HCT116 (cell line): ENCODE results near the gene MTERF4. TPM values are rescaled to one million over a fixed set of nuclear protein-coding genes. Genes with fewer than 3 reads are reported as not detected.

Source experiments
- ATAC-seq: fragments of 200-7000 bp; cut with Tn5 transposase; 2 replicates; pipeline ENCODE4 v1.9.1; 2020; ENCODE audit warnings: mild to moderate bottlenecking, moderate library complexity
- BruUV-seq: library from RNA; stranded (reverse); fragments of 400-500 nt; replicated peaks from 2 replicates; lab custom pipeline; 2021; lab: Mats Ljungman, UMichigan
- CTCF ChIA-PET: fragments of 300-600 bp; sonication (Branson Sonifier 250); formaldehyde crosslinking; loops from one replicate; lab custom pipeline; 2021; ENCODE audit warnings: antibody characterized with exemption; lab: Charles Lee
- POLR2A ChIA-PET: fragments of 300-600, 350-600 bp; sonication (Branson Sonifier 250); formaldehyde crosslinking; loops from one replicate; lab custom pipeline; 2021; ENCODE audit warnings: antibody characterized with exemption; lab: Charles Lee
- RAD21 ChIA-PET, 2 experiments: fragments of 300-600 bp; sonication (Branson Sonifier 250); formaldehyde crosslinking; loops; one replicate each; lab custom pipeline; 2023; ENCODE audit warnings: low total read pairs in 2 of 2; ENCODE audit not compliant: uncharacterized antibody in 2 of 2, unreplicated experiment in 2 of 2, low non-redundant PET in 1 of 2; lab: Charles Lee
- DNase-seq: peaks from one replicate; pipeline ENCODE4 v3.0.0-alpha.2; 2010; ENCODE audit warnings: low read depth, low spot score
- H2AFZ ChIP-seq: fragments of 200-600 bp; shearing (Covaris generic), sonication (generic); 2 replicates; pipeline ENCODE4 v1.6.1; 2017; ENCODE audit warnings: low read depth, mixed run types, mixed read lengths, antibody characterized with exemption, low read length; ENCODE audit not compliant: poor library complexity, severe bottlenecking
- H3K27ac ChIP-seq: 2 replicates; pipeline ENCODE4 v1.5.1; 2012; ENCODE audit warnings: low read depth, low read length
- H3K27me3 ChIP-seq: fragments of 200-600 bp; sonication (generic); 2 replicates; pipeline ENCODE4 v1.6.1; 2016; ENCODE audit warnings: mixed run types, low read length, mixed read lengths; ENCODE audit not compliant: insufficient read depth
- H3K36me3 ChIP-seq, 2 experiments: fragments of 200-500 bp in 1 of 2; fragments of 200-600 bp in 1 of 2; sonication (Bioruptor generic) in 1 of 2; sonication (generic) in 1 of 2; 2 replicates each; pipeline versions ENCODE4 v1.5.1 to v1.6.1; 2014 to 2016; ENCODE audit warnings: low read length in 2 of 2, inconsistent platforms in 1 of 2, mixed read lengths in 1 of 2, mixed run types in 1 of 2; ENCODE audit not compliant: insufficient read depth in 2 of 2, control insufficient read depth in 1 of 2
- H3K4me1 ChIP-seq, 2 experiments: fragments of 200-600 bp in 1 of 2; sonication (generic) in 1 of 2; 2 replicates each; pipeline versions ENCODE4 v1.5.1 to v1.6.1; 2012 to 2017; ENCODE audit warnings: low read length in 2 of 2, inconsistent platforms in 1 of 2, mild to moderate bottlenecking in 1 of 2, mixed read lengths in 1 of 2, mixed run types in 1 of 2, moderate library complexity in 1 of 2; ENCODE audit not compliant: insufficient read depth in 2 of 2, control insufficient read depth in 1 of 2
- H3K4me2 ChIP-seq: fragments of 200-600 bp; sonication (generic); 2 replicates; pipeline ENCODE4 v1.6.1; 2017; ENCODE audit warnings: mixed run types, low read length, mixed read lengths
- H3K4me3 ChIP-seq, 2 experiments: fragments of 200-600 bp in 1 of 2; sonication (generic) in 1 of 2; replicated peaks in 1 of 2; 2 replicates each; pipeline ENCODE4 v1.5.1; 2011 to 2016; ENCODE audit warnings: low read length in 2 of 2, control low read depth in 1 of 2, low read depth in 1 of 2, mild to moderate bottlenecking in 1 of 2, mixed read lengths in 1 of 2, mixed run types in 1 of 2
- H3K79me2 ChIP-seq: fragments of 200-600 bp; sonication (generic); 2 replicates; pipeline ENCODE4 v1.6.1; 2017; ENCODE audit warnings: mild to moderate bottlenecking, mixed run types, low read length, moderate library complexity, mixed read lengths; ENCODE audit not compliant: insufficient read depth
- H3K9ac ChIP-seq: fragments of 200-600 bp; sonication (generic); 2 replicates; pipeline ENCODE4 v1.6.1; 2016; ENCODE audit warnings: low read length, mixed read lengths
- H3K9me2 ChIP-seq: fragments of 200-600 bp; sonication (generic), shearing (Covaris generic); 2 replicates; pipeline ENCODE4 v1.6.1; 2017; ENCODE audit warnings: mixed run types, mild to moderate bottlenecking, moderate library complexity; ENCODE audit not compliant: insufficient read depth
- H3K9me3 ChIP-seq, 2 experiments: fragments of 200-500 bp in 1 of 2; fragments of 200-600 bp in 1 of 2; sonication (Bioruptor generic) in 1 of 2; sonication (generic) in 1 of 2; 2 replicates each; pipeline ENCODE4 v1.6.1; 2014 to 2017; ENCODE audit warnings: low read length in 2 of 2, mixed read lengths in 2 of 2, inconsistent platforms in 1 of 2, low read depth in 1 of 2, mild to moderate bottlenecking in 1 of 2, mixed run types in 1 of 2, moderate library complexity in 1 of 2; ENCODE audit not compliant: control insufficient read depth in 1 of 2, insufficient read depth in 1 of 2
- H4K20me1 ChIP-seq: fragments of 200-600 bp; sonication (generic), shearing (Covaris generic); 2 replicates; pipeline ENCODE4 v1.6.1; 2017; ENCODE audit warnings: mixed run types, mild to moderate bottlenecking, moderate library complexity; ENCODE audit not compliant: insufficient read depth
- CBX3 ChIP-seq: IDR thresholded peaks from 2 replicates; pipeline ENCODE4 v1.6.1; 2012; ENCODE audit warnings: low read depth
- CEBPB ChIP-seq: IDR thresholded peaks from 2 replicates; pipeline ENCODE4 v1.6.1; 2012; ENCODE audit warnings: low read depth
- EZH2phosphoT487 ChIP-seq: fragments of 200-600 bp; IDR thresholded peaks from 2 replicates; pipeline ENCODE4 v1.6.1; 2018; ENCODE audit warnings: antibody characterized with exemption, borderline replicate concordance
- FOSL1 ChIP-seq: IDR thresholded peaks from 2 replicates; pipeline ENCODE4 v1.6.1; 2012; ENCODE audit warnings: low read depth
- JUND ChIP-seq: IDR thresholded peaks from 2 replicates; pipeline ENCODE4 v1.6.1; 2012
- POLR2A ChIP-seq: IDR thresholded peaks from 2 replicates; pipeline ENCODE4 v1.7.0; 2011; ENCODE audit warnings: borderline replicate concordance; ENCODE audit not compliant: insufficient read depth, insufficient read length; ENCODE audit errors: extremely low read depth
- POLR2AphosphoS5 ChIP-seq: IDR thresholded peaks from 2 replicates; pipeline ENCODE4 v1.6.1; 2011; ENCODE audit warnings: mild to moderate bottlenecking, low read depth, low read length, moderate library complexity
- SIN3A ChIP-seq: IDR thresholded peaks from 2 replicates; pipeline ENCODE4 v1.6.1; 2012; ENCODE audit warnings: low read depth
- SP1 ChIP-seq: IDR thresholded peaks from 2 replicates; pipeline ENCODE4 v1.6.1; 2012; ENCODE audit warnings: low read depth
- SRF ChIP-seq: IDR thresholded peaks from 2 replicates; pipeline ENCODE4 v1.6.1; 2012; ENCODE audit warnings: low read depth
- TCF7L2 ChIP-seq: IDR thresholded peaks from 2 replicates; pipeline ENCODE4 v1.7.0; 2011; ENCODE audit warnings: borderline replicate concordance, inconsistent platforms; ENCODE audit not compliant: insufficient read depth, insufficient read length; ENCODE audit errors: extremely low read depth
- YY1 ChIP-seq: IDR thresholded peaks from 2 replicates; pipeline ENCODE4 v1.6.1; 2011; ENCODE audit warnings: low read length, low read depth, moderate library complexity, mild to moderate bottlenecking; ENCODE audit not compliant: insufficient replicate concordance; ENCODE audit errors: extremely low read depth
- ZNF274 ChIP-seq: fragments of 200-500 bp; sonication (Bioruptor generic); IDR thresholded peaks from 2 replicates; pipeline ENCODE4 v1.6.1; 2014; ENCODE audit warnings: mild to moderate bottlenecking, low read depth, low read length, inconsistent platforms
- intact Hi-C: fragments of 100-400 bp; cut with micrococcal nuclease; formaldehyde crosslinking; loops from 2 replicates; pipeline ENCODE4 v1.10.0; 2022
- total RNA-seq: library from RNA; stranded (reverse); gene quantifications from one replicate; pipeline ENCODE4 v1.2.1, GENCODE V29; 2021; ENCODE audit not compliant: unreplicated experiment
- TF ChIP-seq, protein P1 (sequence below): IDR thresholded peaks from 2 replicates; pipeline ENCODE4 v1.6.1; 2012
- TF ChIP-seq, protein P2 (sequence below): IDR thresholded peaks from 2 replicates; pipeline ENCODE4 v1.6.1; 2012
- TF ChIP-seq, protein P3 (sequence below): IDR thresholded peaks from 2 replicates; pipeline ENCODE4 v1.6.1; 2011; ENCODE audit warnings: mild to moderate bottlenecking, low read length, moderate library complexity; ENCODE audit not compliant: insufficient replicate concordance; ENCODE audit errors: extremely low read depth

Gene MTERF4
- total RNA-seq, 1 experiment from 2014 or later: 25.5 TPM

DNA sequence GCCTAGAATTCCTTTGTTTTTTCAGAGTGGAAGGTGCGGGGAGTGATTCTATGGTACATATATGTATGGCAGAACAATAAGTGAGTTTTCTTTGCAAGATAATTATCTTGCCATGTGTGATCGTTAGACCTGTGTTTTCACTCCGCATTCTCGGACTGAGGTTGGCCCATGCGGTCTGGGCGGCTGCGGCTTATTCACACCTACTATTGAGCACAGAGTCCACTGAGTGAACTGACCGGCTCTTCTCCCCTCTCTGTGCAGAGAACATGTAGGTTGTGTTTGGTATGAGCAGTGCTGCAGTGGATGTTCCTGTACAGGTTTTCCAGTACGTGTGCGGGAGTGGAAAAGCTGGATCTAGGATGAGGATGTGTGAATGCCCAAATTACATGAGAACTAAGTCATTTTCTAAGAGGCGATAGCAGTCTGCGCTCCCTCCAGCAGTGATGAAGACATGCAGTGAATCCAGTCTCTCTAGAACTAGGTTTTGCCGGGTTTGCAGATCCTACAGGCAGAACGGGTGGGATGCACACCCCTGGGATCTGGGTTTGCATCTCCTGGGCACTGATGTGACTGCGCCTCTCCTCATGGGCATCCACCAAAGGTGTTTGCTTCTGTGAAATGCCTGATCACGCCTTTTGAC is 27.1 kb downstream of the MTERF4 start:
- Histone ChIP-seq H3K9me2 (no peaks in the 10 kb centered on the region), H3K27ac (no peak overlapping the region), H3K27me3 (no peaks in the 10 kb centered on the region), H3K9me3 (no peaks in the 10 kb centered on the region), H3K4me1 (no peaks in the 10 kb centered on the region), H2AFZ (no peak overlapping the region), H3K36me3 (no peaks in the 10 kb centered on the region), H3K4me2 (no peak overlapping the region), H3K9ac (no peak overlapping the region), H3K4me3 (no peak overlapping the region), H3K79me2 (no peaks in the 10 kb centered on the region), H4K20me1 (no peaks in the 10 kb centered on the region)
- CTCF ChIA-PET: no interaction called here
- POLR2A ChIA-PET: no interaction called here
- intact Hi-C loops: loop anchor here (10.0 kb wide), 1 partner anchor 220 kb away; no protein-coding TSS in a partner anchor
- RAD21 ChIA-PET: no interaction called here
- no TSS peak for BruUV-seq
- DNase-seq (no peak), ATAC-seq (no peak)
- no peak for TF ChIP-seq CEBPB

DNA sequence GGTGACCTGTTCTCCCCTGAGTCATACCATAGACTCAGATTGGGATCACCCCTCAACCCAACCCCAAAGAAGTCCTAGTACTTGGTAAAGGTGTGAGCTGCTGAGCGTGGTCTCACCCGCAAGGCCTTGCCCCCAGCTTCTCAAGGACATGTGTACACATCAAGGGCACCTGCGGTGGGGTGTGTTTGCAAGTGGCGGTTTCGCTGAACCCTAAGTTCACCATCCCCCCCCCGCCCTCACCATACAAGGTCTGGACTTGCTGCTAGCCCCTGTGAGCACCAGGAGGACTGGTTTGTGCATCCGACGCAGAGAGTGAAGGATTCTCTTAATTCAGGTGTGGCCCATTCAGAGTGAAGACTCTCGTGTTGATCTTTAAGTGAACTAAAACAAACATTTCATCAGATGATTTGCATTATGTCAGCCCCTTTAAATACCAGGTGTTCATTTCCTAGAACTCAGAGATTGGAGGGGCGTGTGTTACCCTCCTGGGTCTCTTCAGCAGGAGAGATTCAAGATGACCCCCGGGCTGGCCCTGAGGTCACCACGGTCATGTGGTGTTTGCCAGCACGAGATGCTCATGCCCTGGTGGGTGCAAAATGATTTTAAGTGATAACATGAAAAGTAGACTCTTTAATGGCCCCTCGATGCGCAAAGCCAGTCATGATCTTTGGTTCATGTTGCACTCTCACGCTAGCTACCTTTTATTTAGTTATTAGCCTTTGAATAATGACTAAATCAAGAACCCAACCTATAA is 27.8 kb downstream of the MTERF4 start:
- H3K4me1 ChIP-seq: no peaks in the 10 kb centered on the region
- ATAC-seq (no peak), DNase-seq (no peak)
- H3K27ac ChIP-seq: no peak overlapping the region
- H3K36me3 ChIP-seq: no peaks in the 10 kb centered on the region
- no peak overlapping the region for H3K4me3 ChIP-seq
- no peaks in the 10 kb centered on the region for H3K9me3 ChIP-seq
- no TSS peak for BruUV-seq
- no peak overlapping the region for H3K4me2 ChIP-seq
- H3K9me2 ChIP-seq: no peaks in the 10 kb centered on the region
- no peaks in the 10 kb centered on the region for H3K27me3 ChIP-seq
- no peaks in the 10 kb centered on the region for H3K79me2 ChIP-seq
- no peak overlapping the region for H2AFZ ChIP-seq
- H4K20me1 ChIP-seq: no peaks in the 10 kb centered on the region
- RAD21 ChIA-PET: no interaction called here
- CTCF ChIA-PET: no interaction called here
- no peak overlapping the region for H3K9ac ChIP-seq
- POLR2A ChIA-PET: no interaction called here
- intact Hi-C loops: loop anchor here (10.0 kb wide), 1 partner anchor 219 kb away; no protein-coding TSS in a partner anchor
- no peak for TF ChIP-seq POLR2A
- TF ChIP-seq SP1: no peak
- no peak for TF ChIP-seq JUND
- no peak for TF ChIP-seq TCF7L2
- no peak for TF ChIP-seq POLR2AphosphoS5
- no peak for TF ChIP-seq CBX3
- TF ChIP-seq, protein P1, sequence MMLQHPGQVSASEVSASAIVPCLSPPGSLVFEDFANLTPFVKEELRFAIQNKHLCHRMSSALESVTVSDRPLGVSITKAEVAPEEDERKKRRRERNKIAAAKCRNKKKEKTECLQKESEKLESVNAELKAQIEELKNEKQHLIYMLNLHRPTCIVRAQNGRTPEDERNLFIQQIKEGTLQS: no peak
- no peak for TF ChIP-seq FOSL1
- no peak for TF ChIP-seq EZH2phosphoT487
- TF ChIP-seq, protein P2, sequence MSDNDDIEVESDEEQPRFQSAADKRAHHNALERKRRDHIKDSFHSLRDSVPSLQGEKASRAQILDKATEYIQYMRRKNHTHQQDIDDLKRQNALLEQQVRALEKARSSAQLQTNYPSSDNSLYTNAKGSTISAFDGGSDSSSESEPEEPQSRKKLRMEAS: no peak
- no peak for TF ChIP-seq SIN3A
- no peak for TF ChIP-seq SRF
- TF ChIP-seq YY1: no peak
- no peak for TF ChIP-seq ZNF274
- TF ChIP-seq, protein P3, sequence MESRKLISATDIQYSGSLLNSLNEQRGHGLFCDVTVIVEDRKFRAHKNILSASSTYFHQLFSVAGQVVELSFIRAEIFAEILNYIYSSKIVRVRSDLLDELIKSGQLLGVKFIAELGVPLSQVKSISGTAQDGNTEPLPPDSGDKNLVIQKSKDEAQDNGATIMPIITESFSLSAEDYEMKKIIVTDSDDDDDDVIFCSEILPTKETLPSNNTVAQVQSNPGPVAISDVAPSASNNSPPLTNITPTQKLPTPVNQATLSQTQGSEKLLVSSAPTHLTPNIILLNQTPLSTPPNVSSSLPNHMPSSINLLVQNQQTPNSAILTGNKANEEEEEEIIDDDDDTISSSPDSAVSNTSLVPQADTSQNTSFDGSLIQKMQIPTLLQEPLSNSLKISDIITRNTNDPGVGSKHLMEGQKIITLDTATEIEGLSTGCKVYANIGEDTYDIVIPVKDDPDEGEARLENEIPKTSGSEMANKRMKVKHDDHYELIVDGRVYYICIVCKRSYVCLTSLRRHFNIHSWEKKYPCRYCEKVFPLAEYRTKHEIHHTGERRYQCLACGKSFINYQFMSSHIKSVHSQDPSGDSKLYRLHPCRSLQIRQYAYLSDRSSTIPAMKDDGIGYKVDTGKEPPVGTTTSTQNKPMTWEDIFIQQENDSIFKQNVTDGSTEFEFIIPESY: no peak
